ENCODE data around the gene AK9.

AK9 gene

DNA sequence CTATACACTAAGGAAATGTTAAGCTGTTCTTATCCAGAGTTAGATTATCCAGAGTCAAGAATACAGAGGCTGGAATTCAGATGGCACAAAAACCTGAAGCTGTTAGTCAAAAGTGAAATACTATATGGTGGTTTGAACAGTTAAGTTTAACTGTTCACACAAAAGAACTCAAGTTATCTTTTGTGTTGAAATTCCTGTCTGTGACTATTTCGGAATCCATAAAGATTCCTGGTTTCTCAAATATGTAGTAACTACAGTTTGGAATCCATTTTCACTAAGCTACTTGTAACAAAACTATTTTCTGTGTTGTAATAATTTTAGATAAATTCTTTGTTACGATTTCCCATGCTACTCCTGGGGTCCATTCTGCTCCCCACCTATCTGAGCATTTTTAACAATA is 24.6 kb upstream of the AK9 start:
- Histone ChIP-seq H3K27ac (ENCODE audit: low read depth, low read length) (no peak overlapping the region), H3K4me2 (ENCODE audit: low read length) (no peak overlapping the region)
- no CpG with 5 or more reads among the region's 2 CpGs for WGBS (ENCODE audit: extremely low coverage, insufficient coverage, insufficient read length)

DNA sequence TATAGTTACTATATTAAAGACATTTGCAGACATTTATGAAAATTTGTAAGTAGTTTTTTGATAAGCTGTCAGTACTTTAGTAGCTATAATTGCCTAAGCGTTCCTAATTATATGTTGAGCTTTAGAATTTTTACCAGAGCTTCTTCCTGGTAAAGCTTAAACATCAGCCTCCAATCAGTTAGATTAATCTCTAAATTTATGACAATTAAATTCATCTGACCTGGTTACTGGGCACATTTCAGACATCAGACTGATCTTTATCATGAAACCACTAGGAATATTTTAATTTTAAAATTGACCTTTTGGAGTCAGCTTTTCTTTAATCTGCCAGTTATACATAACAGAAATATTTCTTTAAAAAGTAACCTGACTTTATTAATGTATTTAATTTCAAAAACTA is 23.6 kb upstream of the AK9 start:
- Histone ChIP-seq H3K9me3 (ENCODE audit: insufficient read depth, low read depth, low read length) (peaks cover 4% of the 10 kb centered on the region), H3K4me2 (ENCODE audit: low read length) (no peak overlapping the region), H3K4me3 (ENCODE audit: low read depth, low read length) (no peak overlapping the region), H3K18ac (ENCODE audit: low read length) (no peak overlapping the region), H2BK120ac (ENCODE audit: insufficient read depth, low read length, poor library complexity) (no peak overlapping the region), H2BK12ac (ENCODE audit: low read length) (no peak overlapping the region), H3K9ac (ENCODE audit: low read length) (no peak overlapping the region), H3K27me3 (ENCODE audit: insufficient read depth, low read length) (no peaks in the 10 kb centered on the region), H3K4me1 (ENCODE audit: control insufficient read depth in 1 of 2, insufficient read depth in 2 of 2, low read length in 2 of 2) (no peaks in the 10 kb centered on the region), H3K4ac (ENCODE audit: low read depth, low read length) (no peak overlapping the region), H2AK5ac (ENCODE audit: low read length) (no peak overlapping the region), H3K23ac (ENCODE audit: low read length) (no peak overlapping the region), H3K14ac (ENCODE audit: low read length) (no peak overlapping the region), H4K91ac (ENCODE audit: low read depth, low read length) (no peak overlapping the region), H3K36me3 (ENCODE audit: control insufficient read depth in 1 of 2, insufficient read depth in 2 of 2, low read length in 2 of 2) (no peaks in the 10 kb centered on the region), H4K12ac (ENCODE audit: low read depth, low read length) (no peak overlapping the region), H2BK5ac (ENCODE audit: low read depth, low read length, poor library complexity) (no peak overlapping the region), H2AFZ (ENCODE audit: insufficient read depth, low read length, poor library complexity) (no peak overlapping the region), H3K79me1 (ENCODE audit: low read length) (no peaks in the 10 kb centered on the region), H3K79me2 (ENCODE audit: control insufficient read depth, insufficient read depth, low read length, poor library complexity) (no peaks in the 10 kb centered on the region), H4K8ac (ENCODE audit: low read depth, low read length) (no peak overlapping the region), H3K27ac (ENCODE audit: low read depth, low read length) (no peak overlapping the region)
- no CpG with 5 or more reads among the region's 1 CpG for WGBS (ENCODE audit: extremely low coverage, insufficient coverage, insufficient read length)
- DNase-seq, result no peak

More for the DNA sequence above, 24.6 kb upstream of the AK9 start:
- Histone ChIP-seq H3K4me1 (ENCODE audit: control insufficient read depth in 1 of 2, insufficient read depth in 2 of 2, low read length in 2 of 2) (no peaks in the 10 kb centered on the region), H4K91ac (ENCODE audit: low read depth, low read length) (no peak overlapping the region), H3K79me1 (ENCODE audit: low read length) (no peaks in the 10 kb centered on the region), H3K27me3 (ENCODE audit: insufficient read depth, low read length) (no peaks in the 10 kb centered on the region), H2AFZ (ENCODE audit: insufficient read depth, low read length, poor library complexity) (no peak overlapping the region), H2BK120ac (ENCODE audit: insufficient read depth, low read length, poor library complexity) (no peak overlapping the region), H3K9me3 (ENCODE audit: insufficient read depth, low read depth, low read length) (peaks cover 4% of the 10 kb centered on the region), H3K4ac (ENCODE audit: low read depth, low read length) (no peak overlapping the region), H2BK12ac (ENCODE audit: low read length) (no peak overlapping the region), H3K23ac (ENCODE audit: low read length) (no peak overlapping the region), H2AK5ac (ENCODE audit: low read length) (no peak overlapping the region), H4K12ac (ENCODE audit: low read depth, low read length) (no peak overlapping the region), H4K8ac (ENCODE audit: low read depth, low read length) (no peak overlapping the region), H3K79me2 (ENCODE audit: control insufficient read depth, insufficient read depth, low read length, poor library complexity) (no peaks in the 10 kb centered on the region), H3K36me3 (ENCODE audit: control insufficient read depth in 1 of 2, insufficient read depth in 2 of 2, low read length in 2 of 2) (no peaks in the 10 kb centered on the region), H3K9ac (ENCODE audit: low read length) (no peak overlapping the region), H3K14ac (ENCODE audit: low read length) (no peak overlapping the region), H3K18ac (ENCODE audit: low read length) (no peak overlapping the region), H3K4me3 (ENCODE audit: low read depth, low read length) (no peak overlapping the region), H2BK5ac (ENCODE audit: low read depth, low read length, poor library complexity) (no peak overlapping the region)
- DNase-seq, result peak in 1 of 2 donors; percentile 76

DNA sequence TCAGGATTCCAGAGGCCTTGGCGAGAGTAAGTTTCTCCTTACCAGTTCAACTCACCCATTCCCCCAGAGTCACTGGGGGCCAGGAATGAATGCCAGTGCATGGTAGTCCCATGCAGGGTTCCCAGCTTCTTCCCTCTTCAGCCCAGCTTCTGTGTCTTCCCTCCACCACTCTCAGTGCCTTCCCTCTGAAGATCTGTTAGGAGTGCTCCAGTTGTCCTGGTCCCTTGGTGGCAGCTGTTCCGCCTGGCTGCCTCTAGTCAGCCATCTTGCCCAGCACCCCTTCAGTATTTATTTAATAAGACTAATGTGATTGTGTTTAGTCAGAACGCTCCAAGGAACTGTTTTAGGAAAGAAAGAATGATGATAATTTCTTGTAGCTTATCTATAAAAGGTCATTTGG is 23.2 kb upstream of the AK9 start:
- Histone ChIP-seq H3K9ac (ENCODE audit: low read length) (no peak overlapping the region), H3K4me3 (ENCODE audit: low read depth, low read length) (no peak overlapping the region), H2AK5ac (ENCODE audit: low read length) (no peak overlapping the region), H3K4me2 (ENCODE audit: low read length) (no peak overlapping the region), H3K18ac (ENCODE audit: low read length) (no peak overlapping the region), H3K27me3 (ENCODE audit: insufficient read depth, low read length) (no peaks in the 10 kb centered on the region), H3K79me2 (ENCODE audit: control insufficient read depth, insufficient read depth, low read length, poor library complexity) (no peaks in the 10 kb centered on the region), H3K4ac (ENCODE audit: low read depth, low read length) (no peak overlapping the region), H2BK120ac (ENCODE audit: insufficient read depth, low read length, poor library complexity) (no peak overlapping the region), H4K8ac (ENCODE audit: low read depth, low read length) (no peak overlapping the region), H2AFZ (ENCODE audit: insufficient read depth, low read length, poor library complexity) (no peak overlapping the region), H3K23ac (ENCODE audit: low read length) (no peak overlapping the region), H3K36me3 (ENCODE audit: control insufficient read depth in 1 of 2, insufficient read depth in 2 of 2, low read length in 2 of 2) (no peaks in the 10 kb centered on the region), H3K27ac (ENCODE audit: low read depth, low read length) (no peak overlapping the region), H3K9me3 (ENCODE audit: insufficient read depth, low read depth, low read length) (peaks cover 4% of the 10 kb centered on the region), H3K4me1 (ENCODE audit: control insufficient read depth in 1 of 2, insufficient read depth in 2 of 2, low read length in 2 of 2) (no peaks in the 10 kb centered on the region), H4K12ac (ENCODE audit: low read depth, low read length) (no peak overlapping the region), H3K79me1 (ENCODE audit: low read length) (no peaks in the 10 kb centered on the region), H2BK5ac (ENCODE audit: low read depth, low read length, poor library complexity) (no peak overlapping the region), H2BK12ac (ENCODE audit: low read length) (no peak overlapping the region), H3K14ac (ENCODE audit: low read length) (no peak overlapping the region), H4K91ac (ENCODE audit: low read depth, low read length) (no peak overlapping the region)
- no CpG with 5 or more reads among the region's 3 CpGs for WGBS (ENCODE audit: extremely low coverage, insufficient coverage, insufficient read length)
- no peak for DNase-seq

DNA sequence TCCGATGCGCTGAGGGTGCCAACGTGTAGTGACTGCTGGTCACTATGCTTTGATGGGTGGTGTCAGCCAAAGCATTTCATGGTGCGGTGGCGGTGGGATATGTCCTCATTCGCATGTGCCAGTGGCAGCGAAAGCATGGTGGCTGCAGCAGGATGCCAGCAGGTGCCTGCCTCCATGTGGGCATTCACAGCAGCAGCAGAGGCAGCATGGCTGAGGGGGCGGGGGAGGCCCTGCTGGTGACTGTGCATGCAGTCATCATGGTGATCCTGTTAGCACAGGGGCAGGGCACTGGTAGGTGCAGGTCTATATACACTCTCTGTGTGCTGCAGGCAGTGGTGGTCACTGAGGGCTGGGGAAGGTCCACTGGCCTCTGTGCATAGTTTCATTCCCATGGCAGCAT is 22.1 kb upstream of the AK9 start:
- Histone ChIP-seq H3K23ac (ENCODE audit: low read length) (no peak overlapping the region), H2BK12ac (ENCODE audit: low read length) (no peak overlapping the region), H3K9ac (ENCODE audit: low read length) (no peak overlapping the region), H3K27me3 (ENCODE audit: insufficient read depth, low read length) (no peaks in the 10 kb centered on the region), H3K9me3 (ENCODE audit: insufficient read depth, low read depth, low read length) (peaks cover 4% of the 10 kb centered on the region), H4K91ac (ENCODE audit: low read depth, low read length) (no peak overlapping the region), H3K36me3 (ENCODE audit: control insufficient read depth in 1 of 2, insufficient read depth in 2 of 2, low read length in 2 of 2) (no peaks in the 10 kb centered on the region), H3K4me1 (ENCODE audit: control insufficient read depth in 1 of 2, insufficient read depth in 2 of 2, low read length in 2 of 2) (no peaks in the 10 kb centered on the region), H3K14ac (ENCODE audit: low read length) (no peak overlapping the region), H4K12ac (ENCODE audit: low read depth, low read length) (no peak overlapping the region), H4K8ac (ENCODE audit: low read depth, low read length) (no peak overlapping the region), H3K79me2 (ENCODE audit: control insufficient read depth, insufficient read depth, low read length, poor library complexity) (no peaks in the 10 kb centered on the region), H3K4me2 (ENCODE audit: low read length) (no peak overlapping the region), H3K79me1 (ENCODE audit: low read length) (no peaks in the 10 kb centered on the region), H3K4me3 (ENCODE audit: low read depth, low read length) (peak overlapping the region; percentile 59), H2AFZ (ENCODE audit: insufficient read depth, low read length, poor library complexity) (no peak overlapping the region), H3K18ac (ENCODE audit: low read length) (no peak overlapping the region), H3K27ac (ENCODE audit: low read depth, low read length) (no peak overlapping the region), H2AK5ac (ENCODE audit: low read length) (no peak overlapping the region), H3K4ac (ENCODE audit: low read depth, low read length) (no peak overlapping the region), H2BK5ac (ENCODE audit: low read depth, low read length, poor library complexity) (no peak overlapping the region), H2BK120ac (ENCODE audit: insufficient read depth, low read length, poor library complexity) (no peak overlapping the region)
- no peak for DNase-seq
- no CpG with 5 or more reads among the region's 8 CpGs for WGBS (ENCODE audit: extremely low coverage, insufficient coverage, insufficient read length)

Data from trophoblast cell (in vitro differentiated cells and primary cell).